CD4-positive, alpha-beta T cell treated with Interferon gamma for 1 hour (primary cell): ENCODE data around the gene ASTN2.
"Not testable (repeated sequence)": the region's sequence is repeated elsewhere in the genome, so short reads cannot be mapped to it uniquely, and the experiment has no call there.

Source experiments
- DNase-seq: peaks from one replicate; pipeline ENCODE4 v3.0.0-alpha.2; 2020

Gene ASTN2

DNA sequence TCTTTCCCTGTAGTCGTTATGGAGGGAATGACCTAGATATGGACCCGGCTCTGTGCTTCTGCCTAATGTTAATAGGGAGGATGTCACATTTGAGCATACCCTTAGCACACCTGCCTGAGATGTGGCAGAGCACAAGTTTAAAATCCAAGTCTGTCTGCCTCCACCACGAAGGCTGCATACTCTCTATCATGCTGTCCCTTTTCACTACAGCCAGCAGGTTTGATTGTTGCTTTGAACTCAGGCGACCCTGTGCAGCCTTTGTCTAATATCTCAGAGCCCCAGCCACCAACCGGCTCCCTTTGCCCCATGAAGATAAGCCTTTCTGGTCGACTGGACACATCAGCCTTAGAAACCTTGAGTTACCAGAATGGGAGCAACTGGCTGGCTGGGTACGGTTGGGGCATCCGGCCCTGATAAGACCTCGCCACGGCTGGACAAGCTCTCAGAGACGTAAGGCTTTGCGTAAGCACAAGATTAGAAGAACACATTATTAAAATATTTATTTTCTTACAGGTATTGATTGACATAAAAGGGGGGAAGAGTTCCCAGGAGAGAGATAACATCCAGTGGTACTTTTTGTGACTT lies 949.8 kb downstream of the ASTN2 start:
- DNase-seq: no peak

DNA sequence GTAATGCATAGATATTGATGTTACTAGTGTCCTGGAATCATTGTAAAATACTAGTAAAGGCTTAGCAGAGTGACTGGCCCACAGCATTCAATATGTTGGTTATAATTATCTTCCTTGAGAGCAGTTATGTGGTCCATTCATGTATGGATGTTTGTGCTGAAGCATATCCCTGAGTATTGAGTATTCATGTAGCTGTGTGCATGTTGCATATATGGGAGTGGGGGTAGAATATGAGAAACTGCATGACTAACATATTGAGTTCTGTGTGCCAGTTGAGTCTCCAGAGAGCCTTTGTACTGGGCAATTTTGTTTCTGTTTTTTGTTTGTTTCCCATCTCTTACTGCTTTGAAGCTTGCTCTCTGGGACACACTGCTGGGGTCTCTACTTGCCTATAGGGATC lies 950.4 kb downstream of the ASTN2 start:
- DNase-seq: no peak

DNA sequence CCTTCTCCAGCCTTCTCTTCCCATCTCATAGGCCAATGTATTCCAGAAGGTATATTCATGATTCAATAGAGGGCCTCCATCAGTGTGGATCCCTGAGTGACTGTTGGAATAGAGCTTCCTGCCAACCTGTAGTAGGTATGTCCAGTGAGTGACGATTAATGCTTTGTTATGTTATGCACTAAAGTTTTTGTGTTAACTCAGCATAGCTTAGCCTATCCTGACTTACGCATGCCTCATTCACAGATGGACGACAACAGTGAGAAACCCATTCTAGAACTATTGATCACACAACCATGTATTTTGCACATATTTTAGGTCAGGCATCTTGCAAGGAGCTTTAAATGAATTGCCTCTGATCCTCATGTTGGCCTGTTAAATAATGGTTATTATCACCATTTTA lies 953.2 kb downstream of the ASTN2 start:
- DNase-seq: no peak

DNA sequence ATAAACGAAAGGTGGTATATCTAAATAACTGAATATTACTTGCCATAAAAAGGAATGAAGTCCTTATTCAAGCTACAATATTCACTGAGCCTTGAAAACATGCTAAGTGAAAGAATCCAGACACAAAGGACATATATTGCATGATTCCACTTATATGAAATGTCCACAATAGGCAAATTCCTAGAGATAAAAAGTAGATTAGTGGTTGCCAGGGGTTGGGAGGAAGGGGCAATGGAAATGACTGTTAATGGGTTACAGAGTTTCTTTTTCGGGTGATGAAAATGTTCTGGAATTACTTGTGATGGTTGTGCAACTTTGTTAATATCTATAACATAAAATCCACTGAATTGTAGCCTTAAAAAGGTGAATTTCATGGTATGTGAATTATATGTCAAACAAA lies 954.8 kb downstream of the ASTN2 start:
- no peak for DNase-seq

DNA sequence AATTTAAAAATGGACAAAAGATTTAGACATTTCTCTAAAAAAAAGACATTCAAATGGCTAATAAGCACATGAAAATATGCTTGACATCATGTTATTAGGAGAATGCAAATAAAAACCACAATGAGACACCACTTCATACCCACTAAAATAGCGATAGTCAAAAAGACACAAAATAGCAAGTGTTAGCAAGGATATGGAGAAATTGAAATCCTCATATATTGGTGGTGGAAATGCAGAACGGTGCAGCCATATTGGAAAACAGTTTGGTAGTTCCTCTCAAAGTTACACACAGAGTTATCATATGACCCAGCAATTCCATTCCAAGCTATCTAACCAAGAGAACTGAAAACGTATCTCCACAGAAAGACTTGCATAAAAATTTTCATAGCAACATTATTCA lies 955.3 kb downstream of the ASTN2 start:
- DNase-seq: no peak

DNA sequence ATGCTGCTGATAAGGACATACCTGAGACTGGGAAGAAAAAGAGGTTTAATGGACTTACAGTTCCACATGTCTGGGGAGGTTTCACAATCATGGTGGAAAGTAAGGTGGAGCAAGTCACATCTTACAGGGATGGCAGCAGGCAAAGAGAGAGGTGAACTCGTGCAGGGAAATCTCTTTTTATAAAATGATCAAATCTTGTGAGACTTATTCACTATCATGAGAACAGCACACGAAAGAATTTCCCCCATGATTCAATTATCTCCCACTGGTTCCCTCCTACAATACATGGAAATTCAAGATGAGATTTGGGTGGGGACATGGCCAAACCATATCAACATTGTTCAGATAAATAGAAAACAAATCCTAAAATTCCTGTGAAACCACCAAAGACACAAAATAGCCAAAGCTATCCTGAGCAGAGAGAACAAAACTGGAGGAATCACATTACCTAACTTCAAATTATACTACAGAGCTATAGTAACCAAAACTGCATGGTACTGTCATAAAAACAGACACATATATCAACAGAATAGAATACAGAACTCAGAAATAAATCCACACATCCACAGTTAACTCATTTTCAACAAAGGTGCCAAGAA lies 958.3 kb downstream of the ASTN2 start:
- no peak for DNase-seq

DNA sequence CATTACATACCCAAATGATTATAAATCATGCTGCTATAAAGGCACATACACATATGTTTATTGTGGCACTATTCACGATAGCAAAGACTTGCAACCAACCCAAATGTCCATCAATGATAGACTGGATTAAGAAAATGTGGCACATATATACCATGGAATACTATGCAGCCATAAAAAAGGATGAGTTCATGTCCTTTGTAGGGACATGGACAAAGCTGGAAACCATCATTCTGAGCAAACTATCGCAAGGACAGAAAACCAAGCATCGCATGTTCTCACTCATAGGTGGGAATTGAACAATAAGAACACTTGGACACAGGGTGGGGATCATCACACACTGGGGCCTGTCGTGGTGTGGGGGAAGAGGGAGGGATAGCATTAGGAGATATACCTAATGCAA lies 960.3 kb downstream of the ASTN2 start:
- not testable (repeated sequence) for DNase-seq

DNA sequence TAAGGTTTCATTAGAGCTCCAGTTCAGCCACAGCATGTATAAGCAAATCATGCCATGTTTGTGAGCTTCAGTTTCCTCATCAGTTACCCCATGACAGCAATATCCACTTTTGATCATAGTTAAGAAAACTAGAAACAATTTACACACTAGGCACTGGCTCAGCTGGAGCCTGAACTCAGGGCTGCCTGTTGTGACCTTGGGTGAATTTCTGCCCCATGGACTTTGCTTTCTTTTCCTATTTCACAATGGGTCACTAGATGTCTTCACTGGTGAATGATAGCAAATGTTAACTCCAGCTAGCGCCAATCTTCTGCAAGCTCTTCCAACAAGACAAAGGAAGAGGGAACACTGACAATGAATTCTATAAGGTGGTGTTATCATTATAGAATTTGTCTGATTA lies 961.1 kb downstream of the ASTN2 start:
- DNase-seq: no peak

DNA sequence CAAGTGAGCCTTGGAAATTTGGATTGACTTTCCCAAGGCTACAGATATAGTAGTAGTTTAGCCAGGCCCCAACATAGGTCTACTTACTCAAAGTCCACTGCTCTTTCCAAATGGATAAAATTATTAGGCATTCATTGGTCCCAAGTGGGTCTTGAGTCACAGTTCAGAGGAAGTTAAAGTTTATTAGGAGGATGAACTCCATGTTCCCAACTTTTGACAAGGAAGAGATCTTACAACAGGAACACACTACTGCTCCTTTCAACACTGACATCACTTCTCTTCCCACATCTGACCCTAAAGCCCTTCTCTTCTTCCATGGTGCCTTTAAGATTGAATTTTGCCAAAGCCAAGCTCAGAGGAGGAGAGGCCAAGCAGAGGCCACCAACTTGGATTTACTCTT lies 962.2 kb downstream of the ASTN2 start:
- DNase-seq: no peak

DNA sequence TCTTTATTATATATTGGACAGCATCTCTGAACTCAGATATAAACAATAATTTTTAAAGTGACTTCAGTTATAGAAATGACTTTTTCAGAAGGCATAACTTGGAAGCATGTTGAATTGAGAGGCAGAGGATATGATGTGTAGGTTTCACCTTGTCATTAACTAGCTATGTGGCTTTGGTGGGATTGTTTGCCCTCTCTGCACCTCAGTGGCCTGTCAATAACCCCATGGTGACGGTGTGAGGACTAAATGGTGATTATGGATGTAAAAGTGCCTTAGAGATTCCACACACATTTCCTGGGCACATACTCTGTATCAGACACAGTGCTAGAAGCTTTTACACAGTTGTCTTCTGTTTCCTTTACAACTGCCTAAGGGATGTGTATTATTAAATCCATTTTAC lies 962.6 kb downstream of the ASTN2 start:
- no peak for DNase-seq

DNA sequence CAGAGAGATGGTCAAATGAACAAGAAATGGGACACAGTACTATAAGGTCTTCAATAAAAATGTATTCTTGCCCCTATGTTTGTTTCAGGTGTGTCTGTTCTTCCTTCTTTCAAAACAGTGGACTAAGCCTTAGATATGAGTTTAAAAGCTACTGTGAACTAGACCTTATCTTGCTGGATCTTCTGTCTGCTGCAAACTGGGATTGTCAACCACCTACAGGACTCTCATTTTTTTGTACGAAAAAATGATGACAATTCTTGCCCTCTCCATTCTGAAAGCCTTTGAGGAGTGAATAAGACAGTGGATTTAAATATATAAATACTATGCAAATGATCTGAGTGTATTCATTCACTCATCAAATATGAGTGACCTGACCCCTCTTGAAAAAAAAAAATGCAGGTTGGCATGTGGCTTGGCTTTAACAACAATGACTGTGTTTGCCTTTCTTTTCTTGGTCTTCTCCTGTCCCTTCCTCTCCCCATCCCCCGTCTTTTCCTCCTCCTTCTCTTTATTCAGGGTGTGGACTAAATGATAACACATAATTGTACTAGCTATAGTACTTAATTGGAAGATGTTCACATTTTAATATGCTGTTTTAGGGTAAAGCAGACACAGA lies 963.2 kb downstream of the ASTN2 start:
- DNase-seq: no peak

DNA sequence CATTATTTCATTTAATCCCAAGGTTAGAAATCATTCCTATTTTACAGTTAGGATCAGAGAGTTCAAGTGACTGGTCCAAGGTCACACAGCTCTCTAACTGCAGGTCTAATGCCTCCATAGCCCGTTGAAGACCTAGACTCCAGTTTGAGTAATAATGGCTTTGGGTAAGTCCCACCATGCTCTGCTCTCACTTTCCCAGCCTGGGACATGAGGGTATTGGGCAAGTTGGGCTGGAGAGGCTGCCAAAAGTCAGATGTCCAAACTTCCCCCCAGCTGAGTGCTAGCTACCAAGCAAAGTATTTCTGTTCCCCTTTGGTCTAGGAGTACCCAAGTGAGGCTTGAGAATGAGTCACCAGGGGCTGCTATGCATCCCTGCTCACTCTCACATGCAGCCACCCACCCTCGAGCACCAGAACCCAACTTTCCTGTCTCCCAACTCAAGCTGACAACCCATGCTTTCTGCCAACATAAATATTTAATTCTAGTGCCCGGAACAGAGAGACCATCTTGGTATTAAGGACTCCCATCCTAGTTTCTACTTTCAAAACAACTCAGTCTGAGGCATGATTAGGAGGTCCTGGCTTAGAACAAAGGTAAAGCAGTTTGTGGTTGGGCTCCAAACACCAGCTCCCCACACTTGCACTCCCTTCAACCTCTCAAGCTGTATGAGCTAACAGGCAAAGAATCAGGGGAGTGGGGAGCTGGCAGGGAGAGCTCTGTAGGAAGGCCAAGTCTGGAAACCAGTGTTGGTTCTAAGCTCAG lies 964.3 kb downstream of the ASTN2 start:
- DNase-seq: no peak

DNA sequence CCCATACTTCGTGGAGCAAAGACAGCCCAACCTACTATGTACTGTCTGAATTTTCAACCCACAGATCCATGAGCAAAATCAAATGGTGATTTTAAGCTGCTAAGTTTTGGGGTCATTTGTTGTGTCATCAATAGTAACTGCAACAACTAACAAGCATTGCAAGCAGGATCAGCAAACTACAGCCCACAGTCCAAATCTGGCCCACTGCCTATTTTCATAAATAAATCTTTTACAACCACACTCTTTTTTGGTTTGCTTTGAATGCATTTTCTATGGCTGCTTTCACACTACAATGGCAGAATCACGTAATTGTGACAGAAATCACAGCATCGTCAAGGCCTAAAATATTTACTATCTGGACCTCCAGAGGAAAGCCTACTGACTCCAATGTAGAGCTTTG lies 964.9 kb downstream of the ASTN2 start:
- DNase-seq: no peak

DNA sequence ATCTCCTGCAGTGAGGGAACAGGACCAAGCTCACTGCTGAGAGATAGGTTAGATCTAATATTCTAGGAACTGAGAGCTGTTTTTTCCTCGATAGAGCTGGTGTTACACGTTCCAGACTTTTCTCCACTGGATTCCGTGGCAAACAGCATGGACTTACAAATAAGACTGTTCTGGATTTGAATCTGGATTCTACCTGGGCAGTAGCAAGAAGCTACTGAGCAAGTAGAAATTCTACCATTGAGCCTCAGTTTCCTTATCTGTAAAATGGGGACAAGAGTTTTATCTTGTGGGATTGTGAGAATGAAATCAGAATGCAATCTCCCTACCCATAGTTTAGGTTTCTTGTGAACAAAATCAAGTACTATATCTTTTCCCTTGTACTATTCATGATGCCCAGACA lies 966.4 kb downstream of the ASTN2 start:
- DNase-seq: no peak

DNA sequence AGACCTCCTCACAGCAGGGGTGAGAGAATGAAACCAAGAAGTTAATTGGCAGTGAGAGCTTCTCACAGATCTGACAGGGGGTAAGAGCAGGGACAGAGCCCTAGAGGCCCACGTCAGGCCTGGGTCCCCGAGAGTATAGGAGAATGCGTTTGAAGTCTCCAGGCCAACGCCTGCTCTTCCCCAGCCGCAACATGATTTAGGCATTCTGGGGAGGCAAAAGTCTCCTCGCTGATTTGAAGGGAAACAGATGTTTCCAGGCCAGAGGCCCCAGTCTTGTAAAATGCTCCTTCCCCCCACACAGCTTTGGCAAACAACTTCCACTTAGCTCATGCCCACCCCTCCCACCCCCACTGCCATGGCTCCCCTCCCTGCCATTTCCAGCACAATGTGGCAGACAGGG lies 966.9 kb downstream of the ASTN2 start:
- no peak for DNase-seq

DNA sequence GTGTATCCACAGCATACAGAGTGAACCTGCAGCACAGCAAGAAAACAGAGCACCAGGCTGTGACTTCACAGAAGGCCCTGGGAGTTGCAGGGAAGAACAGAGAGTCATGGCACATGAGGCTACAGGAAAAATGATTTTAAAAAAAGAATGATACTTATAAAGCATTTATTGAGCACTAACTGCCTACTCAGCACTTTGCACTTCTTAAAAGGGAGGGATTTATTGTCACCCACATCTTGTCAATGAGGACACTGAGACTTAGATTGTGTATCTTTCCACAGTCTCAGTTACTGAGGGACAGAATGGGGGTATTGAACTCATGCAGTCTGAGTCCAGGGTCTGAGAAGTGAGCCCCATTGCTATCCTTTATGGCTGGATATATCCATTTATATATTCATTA lies 972.3 kb downstream of the ASTN2 start:
- DNase-seq: no peak

DNA sequence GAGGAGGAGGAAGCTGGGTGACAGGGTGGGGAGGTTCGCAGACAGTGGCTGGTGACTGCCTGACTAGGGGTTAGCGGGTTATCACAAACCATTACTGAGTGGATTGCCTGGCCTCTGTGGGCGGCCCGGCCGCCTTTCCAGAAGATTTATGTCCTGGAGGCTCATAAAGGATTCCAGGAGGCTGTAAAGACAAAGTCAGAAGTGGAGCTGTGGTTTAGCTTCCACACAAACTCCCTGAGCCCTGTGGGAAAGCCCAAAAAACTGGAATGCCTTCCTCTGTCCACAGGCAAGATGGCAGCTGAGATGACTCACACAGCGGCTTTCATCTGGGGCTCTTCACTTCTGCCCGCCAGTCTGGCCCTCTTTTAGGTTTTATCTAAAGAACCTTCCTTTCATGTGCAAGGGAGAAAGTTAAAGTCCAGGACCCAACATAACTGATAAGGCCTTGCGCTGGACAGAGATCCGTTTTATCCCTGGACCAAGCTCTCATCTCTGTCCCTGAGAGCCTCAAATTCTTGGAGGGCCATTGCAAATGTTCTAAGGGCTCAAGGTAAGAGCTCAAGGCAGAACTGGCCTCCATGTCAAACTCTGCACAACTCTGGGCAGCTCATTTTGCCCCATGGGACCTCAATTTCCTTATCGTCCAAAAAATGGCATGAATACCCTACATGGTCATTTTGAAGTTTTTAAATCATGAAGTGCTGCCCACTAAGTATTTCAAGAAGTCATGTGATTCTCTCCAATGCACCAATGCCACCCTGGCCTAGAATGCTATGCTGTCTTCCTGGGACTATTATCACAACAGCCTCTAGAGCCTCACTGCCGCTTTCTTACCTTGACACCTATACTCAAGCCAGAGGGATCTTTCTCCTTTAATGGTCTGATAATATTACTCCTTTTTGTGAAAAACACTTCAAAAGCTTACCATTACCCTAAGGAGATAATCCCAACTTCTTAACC lies 977.2 kb downstream of the ASTN2 start:
- DNase-seq: no peak

DNA sequence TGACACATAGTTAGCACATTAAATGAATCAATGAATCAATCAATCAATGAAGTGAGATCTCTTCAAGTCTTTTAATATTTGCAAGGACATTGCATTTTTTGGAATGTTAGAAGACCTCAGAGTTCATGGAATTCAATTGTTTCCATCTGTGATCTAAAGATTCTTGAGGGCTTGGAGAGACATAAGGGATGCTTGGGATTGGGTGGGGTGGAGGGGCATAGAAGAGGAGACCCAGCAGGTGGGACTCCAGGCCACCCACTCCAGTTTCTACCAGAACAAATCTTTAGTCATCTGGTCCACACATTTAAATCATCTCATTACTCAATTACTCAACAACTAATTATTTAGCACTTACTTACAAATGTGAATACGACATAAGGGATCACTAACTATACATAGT lies 978.7 kb downstream of the ASTN2 start:
- DNase-seq: no peak

DNA sequence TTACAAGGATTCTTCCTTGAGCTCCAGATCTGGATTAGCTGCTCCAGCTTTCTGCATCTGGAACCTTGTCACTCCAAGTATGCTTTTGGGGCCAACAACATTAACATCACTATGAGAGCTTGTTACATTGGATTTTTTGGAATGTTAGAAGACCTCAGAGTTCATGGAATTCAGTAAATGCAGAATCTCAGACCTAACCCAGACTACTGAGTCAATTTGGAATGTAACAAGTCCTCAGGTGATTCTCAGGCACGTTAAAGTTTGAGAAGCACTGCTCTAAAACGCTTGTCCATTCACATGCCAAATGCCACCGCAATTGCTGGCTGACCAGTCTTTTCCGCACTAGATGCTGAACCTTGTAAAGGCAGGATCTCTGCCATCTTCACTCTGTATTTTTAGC lies 979.2 kb downstream of the ASTN2 start:
- DNase-seq: no peak

DNA sequence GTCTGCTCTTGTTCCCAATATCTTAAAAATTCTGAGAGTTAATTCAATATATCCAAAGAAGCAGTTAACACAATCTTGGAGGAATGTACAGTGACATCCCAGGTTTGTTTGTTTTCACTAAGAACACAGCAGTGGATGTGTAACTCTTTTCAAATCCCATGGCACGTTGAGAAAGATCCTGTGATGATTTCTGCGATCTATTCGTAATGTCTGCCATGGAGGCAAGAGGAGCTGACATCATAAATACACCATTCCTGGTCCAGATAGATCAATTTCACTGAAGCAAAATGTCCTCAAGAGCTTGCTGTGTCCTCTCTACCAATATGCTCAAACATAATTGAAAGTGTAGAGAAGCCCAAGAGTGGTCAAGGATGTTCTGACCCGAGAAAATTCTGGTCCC lies 980.5 kb downstream of the ASTN2 start:
- DNase-seq: no peak

DNA sequence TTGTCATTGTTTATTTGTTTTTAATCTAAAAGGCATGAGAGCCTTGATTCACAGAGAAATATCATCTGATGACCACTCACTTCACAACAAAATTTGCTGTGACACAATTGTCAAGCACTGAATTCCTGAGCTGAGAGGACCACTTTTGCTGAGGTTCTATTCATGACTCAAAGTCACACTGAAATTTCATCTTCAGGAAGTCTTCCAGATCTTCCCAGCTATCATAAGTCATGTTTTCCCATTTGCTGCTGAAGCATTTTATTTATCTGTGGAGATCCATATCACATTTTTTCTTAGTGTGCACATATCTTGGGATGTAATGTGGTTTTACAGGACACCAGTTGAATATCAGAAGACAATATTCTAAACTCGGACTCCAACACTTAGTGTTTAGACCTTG lies 982.8 kb downstream of the ASTN2 start:
- DNase-seq: no peak

DNA sequence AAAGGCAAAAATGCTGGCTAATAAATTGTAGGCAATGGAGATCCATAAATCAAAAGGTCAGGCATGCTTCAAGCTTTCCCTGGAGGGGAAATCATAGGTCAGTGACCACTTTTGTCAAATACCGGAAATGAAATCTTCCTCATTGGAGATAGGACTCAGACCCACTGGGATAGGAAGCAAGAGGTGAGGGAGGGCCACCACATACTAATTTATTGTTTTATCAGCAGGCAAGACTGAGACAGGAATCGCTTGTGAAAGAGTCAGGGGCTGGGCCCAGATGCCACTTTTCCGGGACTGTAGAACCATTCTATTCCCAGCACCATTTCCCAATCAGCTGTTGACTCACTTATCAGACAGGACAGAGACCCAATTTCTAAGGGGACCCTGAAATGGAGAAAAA lies 984.0 kb downstream of the ASTN2 start:
- no peak for DNase-seq

DNA sequence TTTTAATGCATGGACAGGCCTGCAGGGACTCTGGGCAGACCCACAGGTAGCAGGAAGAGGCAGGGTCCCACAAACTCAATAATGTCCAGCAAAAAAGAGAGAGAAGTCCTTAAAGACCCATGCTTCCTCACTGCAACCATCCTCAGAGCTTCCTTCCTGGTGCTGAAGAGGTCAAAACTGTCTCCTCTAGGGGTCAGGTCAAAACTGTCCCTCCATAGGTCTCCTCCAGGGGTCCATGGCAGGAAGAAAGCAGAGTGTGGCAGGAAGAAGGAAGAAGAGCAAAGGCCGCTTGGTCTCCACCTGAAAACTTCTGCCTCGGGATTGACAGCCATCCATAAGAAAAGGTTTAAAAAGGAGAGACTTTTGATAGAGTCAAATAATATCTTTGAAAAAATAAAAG lies 989.6 kb downstream of the ASTN2 start:
- DNase-seq: no peak
